ENCODE results near the gene FMN1.
A peak's percentile ranks its signal among the peaks of the same experiment; 100 is the strongest.

Gene FMN1

DNA sequence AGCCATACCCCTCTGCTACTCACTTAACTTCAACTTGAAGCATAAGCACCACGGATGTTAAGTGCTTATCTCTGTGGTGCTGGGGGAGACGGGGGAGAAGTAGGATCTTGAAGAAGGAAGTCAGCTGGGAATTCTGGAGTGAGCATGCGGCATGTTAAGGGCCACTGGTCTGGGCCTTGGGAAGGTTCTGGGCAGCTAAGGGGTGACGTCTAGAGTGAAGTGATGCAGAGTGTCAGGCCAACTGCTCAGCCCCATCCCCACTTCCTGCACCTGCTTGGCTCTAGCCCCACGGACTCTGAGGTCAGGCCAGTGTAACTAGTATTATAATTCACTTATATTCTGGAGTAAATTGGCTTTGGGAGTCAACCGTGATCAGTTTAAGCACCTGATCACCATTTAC lies 228.6 kb downstream of the FMN1 start:
- TF ChIP-seq, protein P1, sequence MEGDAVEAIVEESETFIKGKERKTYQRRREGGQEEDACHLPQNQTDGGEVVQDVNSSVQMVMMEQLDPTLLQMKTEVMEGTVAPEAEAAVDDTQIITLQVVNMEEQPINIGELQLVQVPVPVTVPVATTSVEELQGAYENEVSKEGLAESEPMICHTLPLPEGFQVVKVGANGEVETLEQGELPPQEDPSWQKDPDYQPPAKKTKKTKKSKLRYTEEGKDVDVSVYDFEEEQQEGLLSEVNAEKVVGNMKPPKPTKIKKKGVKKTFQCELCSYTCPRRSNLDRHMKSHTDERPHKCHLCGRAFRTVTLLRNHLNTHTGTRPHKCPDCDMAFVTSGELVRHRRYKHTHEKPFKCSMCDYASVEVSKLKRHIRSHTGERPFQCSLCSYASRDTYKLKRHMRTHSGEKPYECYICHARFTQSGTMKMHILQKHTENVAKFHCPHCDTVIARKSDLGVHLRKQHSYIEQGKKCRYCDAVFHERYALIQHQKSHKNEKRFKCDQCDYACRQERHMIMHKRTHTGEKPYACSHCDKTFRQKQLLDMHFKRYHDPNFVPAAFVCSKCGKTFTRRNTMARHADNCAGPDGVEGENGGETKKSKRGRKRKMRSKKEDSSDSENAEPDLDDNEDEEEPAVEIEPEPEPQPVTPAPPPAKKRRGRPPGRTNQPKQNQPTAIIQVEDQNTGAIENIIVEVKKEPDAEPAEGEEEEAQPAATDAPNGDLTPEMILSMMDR (IDR thresholded peaks at IDR 0.05; ENCODE audit: low read depth, low read length, missing control alignments) = no peak

DNA sequence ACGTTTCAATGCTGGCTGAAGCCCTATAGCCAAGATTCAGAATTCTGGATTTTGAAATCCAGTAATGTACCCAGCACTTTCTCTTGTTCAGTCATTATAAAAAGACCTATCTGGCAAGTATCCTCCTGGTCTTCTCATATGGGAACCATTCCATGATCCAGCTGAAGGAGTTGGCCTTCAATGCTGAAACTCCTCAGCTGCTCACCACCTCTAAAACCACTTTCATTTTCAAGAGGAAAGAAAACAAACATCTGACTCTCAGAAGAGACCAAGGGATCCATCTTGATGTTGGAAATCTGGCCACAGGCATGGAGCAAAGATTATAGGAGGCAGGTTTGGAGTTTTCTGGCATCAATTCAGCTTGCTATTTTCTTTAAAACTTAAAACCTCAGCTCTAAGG lies 235.4 kb downstream of the FMN1 start:
- Histone ChIP-seq H3K36me3 (replicated peaks) (no peaks in the 10 kb centered on the region), H3K4me3 (ENCODE audit: low read depth, low read length) (no peak overlapping the region), H3K27ac (peak overlapping the region; percentile 27), H3K27me3 (replicated peaks) (no peaks in the 10 kb centered on the region)
- in situ Hi-C loops (cut with HindIII; ENCODE audit: low pct_ligation_motif_present, low sequenced_read_pairs) = no loop called here
- TF ChIP-seq, protein P1 (IDR thresholded peaks at IDR 0.05; ENCODE audit: low read depth, low read length, missing control alignments) = no peak
- peak; percentile 20 for DNase-seq

More for the DNA sequence above, 228.6 kb downstream of the FMN1 start:
- H3K27me3 ChIP-seq (replicated peaks) = no peaks in the 10 kb centered on the region
- no peak for DNase-seq
- in situ Hi-C loops (cut with HindIII; ENCODE audit: low pct_ligation_motif_present, low sequenced_read_pairs) = no loop called here
- no peak overlapping the region for H3K4me3 ChIP-seq (ENCODE audit: low read depth, low read length)
- no peak overlapping the region for H3K27ac ChIP-seq
- H3K36me3 ChIP-seq (replicated peaks) = no peaks in the 10 kb centered on the region

DNA sequence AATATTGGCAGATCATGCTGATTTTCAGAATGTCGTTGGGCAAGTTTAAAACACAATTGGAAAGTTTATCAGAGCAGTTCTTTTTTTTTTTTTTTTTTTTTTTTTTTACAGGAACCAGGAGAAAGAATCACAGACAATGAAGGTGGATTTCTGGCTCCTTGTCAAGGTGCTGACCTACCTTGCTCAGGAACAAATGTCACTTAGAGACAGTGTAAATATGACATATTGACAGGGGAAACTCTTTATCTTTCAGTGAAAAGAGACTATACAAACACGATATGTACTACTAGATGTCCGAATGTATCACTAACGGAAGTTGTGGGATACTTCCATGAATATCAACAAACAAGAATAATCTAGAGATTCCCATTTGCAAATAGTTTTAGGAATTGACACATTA lies 237.3 kb downstream of the FMN1 start:
- in situ Hi-C loops (cut with HindIII; ENCODE audit: low pct_ligation_motif_present, low sequenced_read_pairs) = no loop called here
- H3K36me3 ChIP-seq (replicated peaks) = no peaks in the 10 kb centered on the region
- no peaks in the 10 kb centered on the region for H3K27me3 ChIP-seq (replicated peaks)
- TF ChIP-seq, protein P1 (IDR thresholded peaks at IDR 0.05; ENCODE audit: low read depth, low read length, missing control alignments) = no peak
- no peak for DNase-seq
- H3K27ac ChIP-seq = no peak overlapping the region
- H3K4me3 ChIP-seq (ENCODE audit: low read depth, low read length) = no peak overlapping the region

DNA sequence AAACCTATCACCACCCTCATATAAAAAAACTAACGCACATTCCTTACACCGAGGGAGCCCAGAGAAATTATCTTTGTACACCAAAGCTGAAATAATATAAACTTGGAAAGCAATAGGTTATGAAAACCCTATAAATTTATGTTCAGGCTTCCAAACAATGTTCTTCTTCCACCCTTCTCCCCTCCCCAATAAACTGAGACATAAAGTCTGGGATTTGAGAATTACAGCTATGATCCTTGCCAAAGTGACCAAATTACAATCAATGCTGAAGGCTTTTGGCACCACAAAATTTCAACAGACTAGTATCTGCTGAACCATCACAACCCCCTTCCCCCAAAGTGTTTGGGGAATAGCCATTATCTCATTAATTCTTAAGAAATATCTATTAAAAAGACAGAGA lies 237.8 kb downstream of the FMN1 start:
- H3K36me3 ChIP-seq (replicated peaks) = no peaks in the 10 kb centered on the region
- H3K27me3 ChIP-seq (replicated peaks) = no peaks in the 10 kb centered on the region
- H3K4me3 ChIP-seq (ENCODE audit: low read depth, low read length) = no peak overlapping the region
- TF ChIP-seq, protein P1 (IDR thresholded peaks at IDR 0.05; ENCODE audit: low read depth, low read length, missing control alignments) = no peak
- DNase-seq = no peak
- peak overlapping the region; percentile 25 for H3K27ac ChIP-seq
- in situ Hi-C loops (cut with HindIII; ENCODE audit: low pct_ligation_motif_present, low sequenced_read_pairs) = no loop called here

DNA sequence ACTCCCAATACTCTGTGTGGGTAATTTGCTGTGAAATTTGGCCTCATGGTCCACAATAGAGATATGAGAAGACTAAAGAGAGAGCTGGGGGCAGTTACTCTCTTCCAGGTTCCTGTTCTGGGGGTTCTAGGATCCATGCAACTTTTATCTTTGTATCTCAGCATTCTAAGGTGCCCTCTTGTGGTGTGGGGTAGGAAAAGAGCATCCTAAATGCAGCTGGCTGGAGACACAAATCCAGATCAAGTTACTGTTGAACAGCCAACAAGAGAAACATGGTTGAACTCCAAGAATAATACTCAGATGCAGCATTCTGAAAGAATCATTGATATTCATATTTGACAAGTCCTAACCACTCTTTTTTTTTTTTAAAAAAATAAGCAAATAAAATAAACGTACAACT lies 238.5 kb downstream of the FMN1 start:
- Histone ChIP-seq H3K27ac (peak overlapping the region; percentile 30), H3K36me3 (replicated peaks) (no peaks in the 10 kb centered on the region), H3K27me3 (replicated peaks) (no peaks in the 10 kb centered on the region), H3K4me3 (ENCODE audit: low read depth, low read length) (no peak overlapping the region)
- peak; percentile 84 for DNase-seq
- TF ChIP-seq, protein P1 (IDR thresholded peaks at IDR 0.05; ENCODE audit: low read depth, low read length, missing control alignments) = peak; percentile 82
- in situ Hi-C loops (cut with HindIII; ENCODE audit: low pct_ligation_motif_present, low sequenced_read_pairs) = no loop called here

DNA sequence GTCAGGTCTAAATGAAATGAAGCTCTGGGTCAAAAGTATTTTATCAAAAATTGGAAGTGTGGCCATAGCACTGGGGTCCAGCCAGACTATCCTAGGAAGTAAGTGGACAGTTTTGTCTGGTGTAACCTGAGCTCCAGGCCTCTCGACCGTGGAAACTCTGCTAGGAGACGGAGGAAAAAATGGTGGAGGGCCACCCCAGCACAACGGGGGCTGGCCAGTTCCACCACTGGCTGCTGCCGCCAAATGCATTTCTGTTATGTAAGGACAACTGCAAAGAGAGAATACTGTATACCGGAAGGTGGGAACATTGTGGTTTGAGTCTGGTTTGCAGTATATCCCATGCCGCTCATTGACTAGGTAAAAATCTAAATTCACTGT lies 241.0 kb downstream of the FMN1 start:
- in situ Hi-C loops (cut with HindIII; ENCODE audit: low pct_ligation_motif_present, low sequenced_read_pairs) = no loop called here
- H3K27ac ChIP-seq = no peak overlapping the region
- TF ChIP-seq, protein P1 (IDR thresholded peaks at IDR 0.05; ENCODE audit: low read depth, low read length, missing control alignments) = no peak

More for the DNA sequence above, 241.0 kb downstream of the FMN1 start:
- Histone ChIP-seq H3K27me3 (replicated peaks) (no peaks in the 10 kb centered on the region), H3K36me3 (replicated peaks) (no peaks in the 10 kb centered on the region), H3K4me3 (ENCODE audit: low read depth, low read length) (no peak overlapping the region)
- no peak for DNase-seq

All from brain microvascular endothelial cell (primary cell).